ENCODE data around the gene OTOS.
A peak's percentile ranks its signal among the peaks of the same experiment; 100 is the strongest.

OTOS gene

GRCh38 chr2:240135706-240136012 lies 4.8 kb downstream of the OTOS start:
- DNase-seq = no peak

GRCh38 chr2:240134956-240135520 lies 5.4 kb downstream of the OTOS start:
- DNase-seq = no peak

GRCh38 chr2:240134466-240134865 lies 6.0 kb downstream of the OTOS start:
- DNase-seq = no peak

DNA sequence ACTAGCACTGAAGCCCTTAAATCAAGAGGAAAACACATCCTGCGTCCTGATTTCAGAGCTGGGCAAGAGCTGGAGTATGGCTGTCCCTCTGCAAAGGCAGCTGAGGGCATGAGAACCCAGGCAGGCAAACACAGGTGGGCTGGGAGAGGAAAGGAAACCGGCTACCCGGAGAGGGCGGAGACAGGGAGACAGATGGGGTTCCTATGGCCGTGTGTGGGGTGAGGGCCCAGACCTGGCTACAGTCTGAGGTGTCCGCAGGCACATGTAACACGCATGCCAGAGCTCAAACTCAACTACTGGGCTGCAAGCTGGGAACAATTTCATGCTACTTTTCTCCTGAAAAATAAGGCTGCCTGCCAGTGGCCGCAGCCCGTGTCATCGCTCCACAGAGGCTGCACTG lies 7.1 kb downstream of the OTOS start:
- DNase-seq = no peak

GRCh38 chr2:240132651-240132980 lies 7.8 kb downstream of the OTOS start:
- DNase-seq = no peak

GRCh38 chr2:240131941-240132650 lies 8.4 kb downstream of the OTOS start:
- DNase-seq = no peak

- no peak for DNase-seq
These were observed 9.2 kb downstream of the OTOS start for GRCh38 chr2:240131296-240131695.

- no peak for DNase-seq
These were observed 9.9 kb downstream of the OTOS start for GRCh38 chr2:240130393-240131195.

- DNase-seq = no peak
These were observed 10.6 kb downstream of the OTOS start for GRCh38 chr2:240129731-240130392.

DNA sequence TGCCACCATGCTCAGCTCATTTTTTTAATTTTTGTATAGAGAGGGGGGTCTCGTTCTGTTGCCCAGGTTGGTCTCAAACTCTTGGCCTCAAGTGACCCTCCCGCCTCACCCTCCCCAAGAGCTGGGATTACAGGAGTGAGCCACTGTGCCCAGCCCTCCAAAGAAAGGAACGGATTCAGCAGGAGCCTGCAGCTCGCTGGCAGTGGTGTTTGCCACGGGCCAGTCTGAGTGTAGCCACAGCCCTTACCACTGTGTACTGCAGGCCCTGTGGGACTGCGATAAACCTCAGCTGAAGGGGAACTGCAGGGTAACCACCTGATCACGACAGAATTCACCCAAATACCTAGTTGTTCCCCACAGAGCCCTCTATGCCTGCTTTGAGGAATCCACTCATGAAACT lies 11.1 kb downstream of the OTOS start:
- no peak for DNase-seq

GRCh38 chr2:240128608-240129145 lies 11.8 kb downstream of the OTOS start:
- no peak for DNase-seq

GRCh38 chr2:240127911-240128607 lies 12.4 kb downstream of the OTOS start:
- DNase-seq = no peak

GRCh38 chr2:240127191-240127750 lies 13.2 kb downstream of the OTOS start:
- DNase-seq = no peak

DNA sequence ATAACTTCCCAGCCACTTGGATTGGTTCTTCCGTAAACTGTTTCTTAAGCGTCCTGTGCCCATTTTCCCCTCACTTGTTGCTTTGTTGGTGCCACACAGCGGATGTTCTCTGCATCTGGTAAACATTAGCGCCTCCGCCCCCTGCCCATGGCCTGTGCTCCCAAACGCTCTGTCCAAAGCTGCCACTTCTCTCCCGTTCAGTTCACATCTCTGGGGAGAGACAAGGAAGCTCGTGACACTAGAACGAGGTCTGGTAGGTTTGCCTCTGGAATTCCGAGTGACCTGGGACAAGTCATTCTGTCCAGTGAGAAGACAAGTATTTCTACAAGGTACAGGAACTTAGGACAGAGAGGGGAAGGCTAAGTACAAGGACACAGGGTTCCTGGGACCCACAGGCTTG lies 13.7 kb downstream of the OTOS start:
- DNase-seq = no peak

- DNase-seq = no peak
These were observed 14.7 kb downstream of the OTOS start for GRCh38 chr2:240125742-240126141.

DNA sequence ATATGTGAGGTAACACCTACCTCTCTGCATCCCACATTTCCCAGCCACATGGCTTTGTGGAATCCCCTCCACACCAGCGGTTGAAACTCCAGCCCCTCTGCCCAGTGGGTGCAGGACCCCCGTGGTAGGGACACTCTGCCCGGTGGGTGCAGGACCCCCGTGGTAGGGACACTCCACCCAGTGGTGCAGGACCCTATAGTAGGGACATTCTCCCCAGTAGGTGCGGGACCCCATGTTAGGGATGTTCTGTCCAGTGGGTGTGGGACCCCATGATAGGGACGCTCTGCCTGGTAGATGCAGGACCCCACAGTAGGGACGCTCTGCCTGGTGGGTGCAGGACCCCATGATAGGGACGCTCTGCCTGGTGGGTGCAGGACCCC lies 15.8 kb downstream of the OTOS start:
- no peak for DNase-seq

DNA sequence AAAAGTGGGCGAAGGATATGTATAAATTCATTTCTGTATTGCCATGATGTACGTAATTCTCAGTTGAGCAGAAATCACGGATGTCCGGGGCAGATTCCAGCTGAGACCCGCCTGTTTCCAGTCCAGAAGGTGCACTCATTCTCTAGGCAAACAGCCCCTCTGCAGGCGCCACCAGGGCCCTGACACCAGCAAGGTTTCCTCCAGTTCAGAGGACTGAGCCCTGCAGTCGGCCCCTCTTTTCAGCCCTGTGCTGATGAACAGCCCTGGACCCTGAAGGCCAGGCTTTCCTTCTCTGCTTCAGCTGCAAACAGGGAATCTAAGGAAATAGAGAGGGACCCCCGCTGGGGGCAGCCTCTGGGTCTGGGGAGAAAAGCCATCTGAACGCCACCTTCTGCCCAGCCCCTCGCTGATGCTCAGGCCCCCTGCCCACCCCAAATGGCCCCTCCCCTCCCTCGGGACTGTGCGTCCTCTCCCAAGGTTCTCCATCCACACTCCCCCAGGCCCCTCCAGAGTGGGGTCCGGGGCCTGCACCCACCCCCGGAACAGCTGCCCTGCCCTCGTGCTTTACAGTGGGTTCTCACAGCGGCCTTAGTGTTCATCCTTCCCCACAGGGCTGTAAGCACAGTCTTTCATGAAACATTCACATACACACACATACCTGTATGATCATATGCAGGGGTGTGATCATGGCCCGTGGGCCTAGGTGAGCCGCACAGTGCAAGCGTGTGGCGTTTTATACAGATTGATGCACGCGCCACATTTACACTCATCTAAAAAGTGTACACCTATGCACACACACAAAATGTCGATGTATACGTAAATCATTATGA lies 16.4 kb downstream of the OTOS start:
- no peak for DNase-seq

- DNase-seq = no peak
These were observed 18.8 kb downstream of the OTOS start for GRCh38 chr2:240121675-240122074.

DNA sequence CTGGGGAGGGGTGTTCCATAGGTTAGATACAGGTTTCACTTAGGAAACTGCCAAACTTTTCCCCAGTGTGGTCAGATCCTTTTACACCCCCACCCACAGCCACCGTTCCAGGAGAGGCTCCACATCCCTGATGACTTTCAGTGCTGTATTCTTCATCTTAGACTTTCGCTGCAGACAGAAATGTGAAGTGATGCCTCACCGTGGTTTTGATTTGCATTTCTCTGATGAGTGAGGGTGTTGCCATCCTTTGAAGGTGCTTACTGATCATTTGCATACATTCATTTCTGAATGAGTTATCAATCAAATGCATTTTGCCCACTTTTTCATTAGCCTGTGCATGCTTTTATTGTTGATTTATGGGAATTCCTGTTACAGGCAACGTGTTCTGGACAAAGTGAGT lies 19.3 kb downstream of the OTOS start:
- DNase-seq = peak; percentile 23

- DNase-seq = no peak
These were observed 26.2 kb downstream of the OTOS start for GRCh38 chr2:240114233-240114632.

GRCh38 chr2:240112914-240113690 lies 27.4 kb downstream of the OTOS start:
- DNase-seq = no peak
